K562 (cell line): Measurements from ENCODE around the gene ZNF799. TPM values are rescaled to one million over a fixed set of nuclear protein-coding genes. Genes with fewer than 3 reads are reported as not detected.

Source experiments
- ATAC-seq: fragments of 200-7000 bp; cut with Tn5 transposase; 3 replicates; pipeline ENCODE4 v1.9.1; 2020; ENCODE audit warnings: moderate library complexity
- BruUV-seq: library from RNA; stranded (reverse); fragments of 400-500 nt; replicated peaks from 2 replicates; lab custom pipeline; 2021; lab: Mats Ljungman, UMichigan
- CTCF ChIA-PET: fragments of 300-600 bp; formaldehyde crosslinking; extraction: SDS; loops from one replicate; lab custom pipeline; 2021; ENCODE audit warnings: low intra/inter-chr PET ratio; lab: Yijun Ruan, JAX
- POLR2A ChIA-PET: fragments of 300-600, 350-650 bp; sonication (Branson Sonifier 250); formaldehyde crosslinking; extraction: SDS; loops from one replicate; lab custom pipeline; 2021; ENCODE audit warnings: antibody characterized with exemption, inconsistent platforms; lab: Yijun Ruan, JAX
- DNase-seq, 4 experiments: peaks; one replicate each; pipeline versions ENCODE4 v3.0.0 to v3.0.0-alpha.2; 2011 to 2018; ENCODE audit warnings: low spot score in 3 of 4, mixed read lengths in 3 of 4; ENCODE audit errors: extremely low read depth in 1 of 4
- FAIRE-seq: peaks from 2 replicates; lab custom pipeline; 2011; peaks lifted over from hg19 to GRCh38; lab: Jason Lieb, UNC
- H2AFZ ChIP-seq: 2 replicates; pipeline ENCODE4 v1.6.0; 2011; ENCODE audit warnings: low read depth, low read length, control low read depth, inconsistent platforms
- H3K27ac ChIP-seq: fragments of 200-600 bp; 3 replicates; pipeline ENCODE4 v1.8.0; 2011; ENCODE audit warnings: low read depth, mild to moderate bottlenecking, control low read depth, inconsistent platforms, low read length, moderate library complexity, mixed read lengths; ENCODE audit errors: extremely low read depth
- H3K27me3 ChIP-seq, 2 experiments: fragments of 300-600 bp in 1 of 2; 2 replicates in 1 of 2; 3 replicates in 1 of 2; pipeline versions ENCODE4 v1.6.0 to v1.8.0; 2011; ENCODE audit warnings: inconsistent platforms in 2 of 2, low read length in 2 of 2, mild to moderate bottlenecking in 1 of 2, mixed read lengths in 1 of 2, moderate library complexity in 1 of 2; ENCODE audit not compliant: control insufficient read depth in 2 of 2, insufficient read depth in 2 of 2
- H3K36me3 ChIP-seq: fragments of 300-600 bp; 3 replicates; pipeline ENCODE4 v1.8.0; 2011; ENCODE audit warnings: mild to moderate bottlenecking, low read length, inconsistent platforms; ENCODE audit not compliant: control insufficient read depth, insufficient read depth
- H3K4me1 ChIP-seq, 2 experiments: fragments of 200-600 bp in 1 of 2; replicated peaks in 1 of 2; 2 replicates in 1 of 2; 3 replicates in 1 of 2; pipeline versions ENCODE4 v1.5.1 to v1.8.0; 2011; ENCODE audit warnings: inconsistent platforms in 2 of 2, low read length in 2 of 2, mild to moderate bottlenecking in 1 of 2, mixed read lengths in 1 of 2, moderate library complexity in 1 of 2; ENCODE audit not compliant: control insufficient read depth in 2 of 2, insufficient read depth in 2 of 2
- H3K4me2 ChIP-seq: 2 replicates; pipeline ENCODE4 v1.6.1; 2011; ENCODE audit warnings: low read length, control low read depth, inconsistent platforms, mixed read lengths; ENCODE audit not compliant: insufficient read depth
- H3K4me3 ChIP-seq: fragments of 200-600 bp; sonication (generic), shearing (Covaris generic); 2 replicates; pipeline ENCODE4 v1.5.1; 2016; ENCODE audit warnings: control low read depth, inconsistent platforms
- H3K79me2 ChIP-seq: fragments of 200-600 bp; 3 replicates; pipeline ENCODE4 v1.8.0; 2011; ENCODE audit warnings: low read length, inconsistent platforms; ENCODE audit not compliant: control insufficient read depth, insufficient read depth
- H3K9ac ChIP-seq, 2 experiments: 2 replicates each; pipeline versions ENCODE4 v1.6.0 to v1.6.1; 2011; ENCODE audit warnings: low read depth in 2 of 2, low read length in 2 of 2, control low read depth in 1 of 2, inconsistent platforms in 1 of 2, mild to moderate bottlenecking in 1 of 2, mixed read lengths in 1 of 2; ENCODE audit not compliant: insufficient read depth in 1 of 2
- H3K9me1 ChIP-seq: one replicate; pipeline ENCODE4 v1.6.0; 2011; ENCODE audit warnings: inconsistent platforms, mild to moderate bottlenecking, low read length, moderate library complexity; ENCODE audit not compliant: control insufficient read depth, insufficient read depth
- H3K9me3 ChIP-seq: replicated peaks from 2 replicates; pipeline ENCODE4 v1.5.1; 2011; ENCODE audit warnings: low read depth, low read length, inconsistent platforms; ENCODE audit not compliant: control insufficient read depth, insufficient read depth
- H4K20me1 ChIP-seq: replicated peaks from 2 replicates; pipeline ENCODE4 v1.6.1; 2011; ENCODE audit warnings: low read length, inconsistent platforms, mixed read lengths; ENCODE audit not compliant: control insufficient read depth, insufficient read depth
- EGR1 ChIP-seq: fragments of 450-650 bp; conservative IDR thresholded peaks from 2 replicates; pipeline ENCODE4 v1.6.1; 2017; ENCODE audit warnings: mild to moderate bottlenecking
- EP300 ChIP-seq: IDR thresholded peaks from 2 replicates; pipeline ENCODE4 v1.6.1; 2012; ENCODE audit warnings: low read length, improper control_type of control experiment
- HSF4 ChIP-seq: fragments of 250-450 bp; sonication (Bioruptor Pico); IDR thresholded peaks from 2 replicates; pipeline ENCODE4 v2.1.2; 2022; ENCODE audit warnings: mild to moderate bottlenecking, moderate library complexity, borderline replicate concordance
- KDM1A ChIP-seq, 2 experiments: fragments of 450-650 bp; IDR thresholded peaks; 2 replicates each; pipeline ENCODE4 v1.6.1; 2016; ENCODE audit warnings: mild to moderate bottlenecking in 2 of 2
- L3MBTL2 ChIP-seq: fragments of 450-650 bp; IDR thresholded peaks from 2 replicates; pipeline ENCODE4 v1.6.1; 2016; ENCODE audit warnings: mild to moderate bottlenecking, moderate library complexity
- SREBF1 ChIP-seq: fragments of 150-350 bp; IDR thresholded peaks from 2 replicates; pipeline ENCODE4 v1.6.1; 2014; ENCODE audit warnings: antibody characterized with exemption, low read depth, low read length, borderline replicate concordance
- STAT6 ChIP-seq: sonication (generic); formaldehyde crosslinking; IDR thresholded peaks from 2 replicates; pipeline ENCODE4 v1.8.1; 2023; ENCODE audit warnings: mild to moderate bottlenecking, missing genetic modification reagents
- ZNF274 ChIP-seq: IDR thresholded peaks from 2 replicates; pipeline ENCODE4 v1.6.1; 2011; ENCODE audit warnings: low read depth, mild to moderate bottlenecking, low read length, moderate library complexity, borderline replicate concordance
- ZNF282 ChIP-seq: sonication (generic); formaldehyde crosslinking; IDR thresholded peaks from 2 replicates; pipeline ENCODE4 v1.8.1; 2023; ENCODE audit warnings: missing genetic modification reagents
- ZNF75A ChIP-seq: fragments of 450-650 bp; formaldehyde crosslinking; IDR thresholded peaks from 2 replicates; pipeline ENCODE4 v1.4.0; 2020; ENCODE audit warnings: mild to moderate bottlenecking
- WGBS: fragments of 100-300 bp; shearing (Covaris generic); methylation state at CpG from one replicate; pipeline ENCODE4 v1.1.6; 2016; ENCODE audit warnings: low coverage, mixed read lengths; ENCODE audit not compliant: insufficient coverage; ENCODE audit errors: missing lambda C conversion rate; 5-methylcytosine and 5-hydroxymethylcytosine counted together
- in situ Hi-C: fragments of 300-500 bp; cut with MboI; formaldehyde crosslinking; loops from 4 replicates; pipeline ENCODE4 v1.15.0; 2018; ENCODE audit warnings: inconsistent platforms, mixed read lengths
- intact Hi-C: fragments of 100-400 bp; cut with micrococcal nuclease; formaldehyde crosslinking; loops from 2 replicates; pipeline ENCODE4 v1.14.2; 2022
- polyA plus RNA-seq, 8 experiments: library from polyadenylated mRNA; depleted of rRNA in 4 of 8; stranded (reverse) in 5 of 8; unstranded in 3 of 8; fragments of >200 nt; fragmentation: Nextera tagmentation in 2 of 8; fragmentation: Illumina TruSeq in 1 of 8; extraction: Ambion mirVana in 2 of 8; extraction: Trizol in 1 of 8; gene quantifications; 2 replicates each; pipeline versions ENCODE4 v1.2.1 to v1.2.3, GENCODE V29; 2011 to 2014; ENCODE audit warnings: inconsistent platforms in 1 of 8, missing spikeins in 1 of 8
- total RNA-seq, 7 experiments: library from RNA; depleted of rRNA in 6 of 7; stranded (reverse); fragments of >200 nt in 6 of 7; fragmentation: Illumina TruSeq in 2 of 7; extraction: Trizol in 2 of 7; gene quantifications; 2 replicates each; pipeline versions ENCODE4 v1.2.1 to v1.2.3, GENCODE V29; 2011 to 2021; ENCODE audit warnings: low replicate concordance in 1 of 7
- TF ChIP-seq, protein P1 (sequence below): fragments of 250-450 bp; sonication (Bioruptor Pico); IDR thresholded peaks from 2 replicates; pipeline ENCODE4 v1.8.0; 2022; ENCODE audit warnings: moderate library complexity, mild to moderate bottlenecking, inconsistent platforms

ZNF799 gene
- total and polyA plus RNA-seq, 9 of the 15 experiments (the other 6 are each of a cell fraction or from before 2014, with no cell fraction given), result 0.63 to 5.5 (median 2.9) TPM

GRCh38 chr19:12379732-12380443 is 21.2 kb downstream of the ZNF799 start:
- BruUV-seq, result no TSS peak
- no peak overlapping the region for H3K27ac ChIP-seq
- no peak overlapping the region for H3K4me2 ChIP-seq
- H3K27me3 ChIP-seq, result no peaks in the 10 kb centered on the region
- WGBS, result 14% methylated on average over 5 of the region's 5 CpGs
- peak; percentile 85 for TF ChIP-seq ZNF75A
- TF ChIP-seq ZNF274, result peak; percentile 72; the same call in 1 of the 2 replicates
- TF ChIP-seq EGR1, result no peak
- no peaks in the 10 kb centered on the region for H4K20me1 ChIP-seq
- no peak for ATAC-seq
- H3K9me1 ChIP-seq, result no peaks in the 10 kb centered on the region
- no peak overlapping the region for H2AFZ ChIP-seq
- CTCF ChIA-PET, result no interaction called here
- H3K4me1 ChIP-seq, result no peaks in the 10 kb centered on the region
- in situ Hi-C loops, result no loop called here
- no peaks in the 10 kb centered on the region for H3K79me2 ChIP-seq
- H3K9ac ChIP-seq, result no peak overlapping the region
- no peak for DNase-seq
- POLR2A ChIA-PET, result no interaction called here
- peaks cover 7% of the 10 kb centered on the region for H3K9me3 ChIP-seq
- intact Hi-C loops, result loop anchor here (10.0 kb wide), 1 partner anchor 105 kb away; the partner anchor contains the start of gene ZNF709
- FAIRE-seq, result no peak
- no peaks in the 10 kb centered on the region for H3K36me3 ChIP-seq
- no peak overlapping the region for H3K4me3 ChIP-seq

DNA sequence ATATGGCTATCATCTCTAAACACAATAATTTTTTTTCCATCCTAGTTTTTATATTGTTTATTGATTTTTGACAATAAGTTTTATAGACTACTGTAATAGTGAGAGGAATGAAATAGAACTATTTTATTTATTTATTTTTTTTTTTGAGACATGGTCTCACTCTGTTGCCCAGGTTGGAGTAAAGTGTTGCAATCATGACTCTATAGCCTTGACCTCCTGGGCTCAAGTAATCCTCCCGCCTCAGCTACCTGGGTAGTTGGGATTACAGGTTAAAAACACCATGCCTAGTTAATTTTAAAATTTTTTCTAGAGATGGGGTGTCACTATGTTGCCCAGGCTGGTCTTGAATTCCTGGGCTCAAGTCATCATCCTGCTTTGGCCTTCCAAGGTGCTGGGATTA is 27.0 kb downstream of the ZNF799 start:
- in situ Hi-C loops, result no loop called here
- ChIA-PET POLR2A (interaction anchor here (1.4 kb wide), 1 partner anchor 11 kb away, joined by 3 read pairs; no protein-coding TSS in a partner anchor), CTCF (no interaction called here)
- Histone ChIP-seq H3K9me1 (no peaks in the 10 kb centered on the region), H3K27me3 (peaks cover 0 to 5% of the 10 kb centered on the region in 2 experiments; a peak in 2 of 5 replicates), H3K9me3 (peaks cover 3% of the 10 kb centered on the region), H3K4me1 (no peaks in the 10 kb centered on the region), H3K79me2 (no peaks in the 10 kb centered on the region), H3K4me3 (no peak overlapping the region), H3K4me2 (no peak overlapping the region), H3K36me3 (no peaks in the 10 kb centered on the region), H3K9ac (no peak overlapping the region), H2AFZ (no peak overlapping the region), H4K20me1 (no peaks in the 10 kb centered on the region), H3K27ac (no peak overlapping the region)
- no TSS peak for BruUV-seq
- 0% methylated on average over 1 of the region's 1 CpG for WGBS
- FAIRE-seq (no peak), ATAC-seq (no peak), DNase-seq (no peak)
- TF ChIP-seq HSF4 (CRISPR knock-in tag), result no peak
- TF ChIP-seq L3MBTL2, result no peak
- TF ChIP-seq STAT6 (CRISPR knock-in tag), result no peak
- TF ChIP-seq, protein P1, sequence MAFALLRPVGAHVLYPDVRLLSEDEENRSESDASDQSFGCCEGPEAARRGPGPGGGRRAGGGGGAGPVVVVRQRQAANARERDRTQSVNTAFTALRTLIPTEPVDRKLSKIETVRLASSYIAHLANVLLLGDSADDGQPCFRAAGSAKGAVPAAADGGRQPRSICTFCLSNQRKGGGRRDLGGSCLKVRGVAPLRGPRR (CRISPR knock-in tag), result no peak
- no peak for TF ChIP-seq SREBF1
- TF ChIP-seq EP300, result no peak
- TF ChIP-seq KDM1A (IDR thresholded peaks at IDR 0.05), result no peak
- TF ChIP-seq ZNF282 (CRISPR knock-in tag), result no peak
- intact Hi-C loops, result loop anchor here (10.0 kb wide), 1 partner anchor 111 kb away; the partner anchor contains the start of gene ZNF709
